Gastrocnemius medialis (tissue), 4 donors: Measurements from ENCODE around the gene DTNB. TPM values are rescaled to one million over a fixed set of nuclear protein-coding genes. Genes with fewer than 3 reads are reported as not detected.

Experiments
- ATAC-seq, 2 donors: fragments of 150-250 bp; one replicate each; pipeline ENCODE4 v1.9.1; 2016
- DNase-seq, 2 donors: peaks; one replicate each; pipeline ENCODE4 v3.0.0-alpha.2; 2019
- H3K27ac ChIP-seq, 4 donors: fragments of 200-600 bp; sonication (generic); 1 replicate in 1 of 4; 2 replicates in 3 of 4; pipeline ENCODE4 v1.5.1; 2016 to 2018; ENCODE audit warnings: mild to moderate bottlenecking in 2 of 4, moderate library complexity in 1 of 4
- H3K27me3 ChIP-seq, 3 donors: fragments of 200-600 bp; sonication (generic) in 2 of 3; 1 replicate in 1 of 3; 2 replicates in 2 of 3; pipeline versions ENCODE4 v1.5.1 to v1.6.0; 2016 to 2019; ENCODE audit warnings: mild to moderate bottlenecking in 1 of 3, moderate library complexity in 1 of 3
- H3K36me3 ChIP-seq, 2 donors: fragments of 200-600 bp; sonication (generic) in 1 of 2; one replicate each; pipeline ENCODE4 v1.5.1; 2017 to 2018
- H3K4me1 ChIP-seq, 2 donors: fragments of 200-600 bp; sonication (generic) in 1 of 2; one replicate each; pipeline ENCODE4 v1.5.1; 2016 to 2017; ENCODE audit warnings: mild to moderate bottlenecking in 2 of 2
- H3K4me3 ChIP-seq, 4 donors: fragments of 200-600 bp; sonication (generic) in 3 of 4; 1 replicate in 1 of 4; 2 replicates in 3 of 4; pipeline ENCODE4 v1.5.1; 2016 to 2019; ENCODE audit warnings: mild to moderate bottlenecking in 2 of 4
- H3K9me3 ChIP-seq, 3 donors: fragments of 200-600 bp; sonication (generic) in 2 of 3; 1 replicate in 1 of 3; 2 replicates in 2 of 3; pipeline ENCODE4 v1.5.1; 2016 to 2019
- POLR2A ChIP-seq, 2 donors: fragments of 450-650 bp; IDR thresholded peaks; one replicate each; pipeline ENCODE4 v1.6.1; 2017; ENCODE audit warnings: antibody characterized with exemption in 2 of 2, mild to moderate bottlenecking in 2 of 2, moderate library complexity in 2 of 2
- in situ Hi-C, 4 donors: fragments of 200-750 bp; cut with MboI; loops; one replicate each; pipeline versions ENCODE4 v1.15.0 to v1.8.0; 2017; ENCODE audit warnings: low sequenced_read_pairs in 4 of 4
- intact Hi-C: fragments of 100-400 bp; cut with DNase I; formaldehyde crosslinking; loops from one replicate; pipeline ENCODE4 v1.15.1; 2023; ENCODE audit warnings: low total_unique reads
- total RNA-seq, 4 donors: library from RNA; depleted of rRNA; stranded (reverse); fragments of >200 nt; gene quantifications; one replicate each; pipeline versions ENCODE4 v1.1.0 to v1.2.3, GENCODE V29; 2016
- TF ChIP-seq, protein P1 (sequence below), 5 experiments: fragments of 450-650 bp in 3 of 5; fragments of 200-600 bp in 2 of 5; sonication (generic) in 2 of 5; IDR thresholded peaks in 4 of 5; conservative IDR thresholded peaks in 1 of 5; 1 replicate in 4 of 5; 2 replicates in 1 of 5; pipeline ENCODE4 v1.5.1; 2016 to 2019; ENCODE audit warnings: antibody characterized with exemption in 5 of 5, mild to moderate bottlenecking in 3 of 5, moderate library complexity in 3 of 5

DTNB gene
- total RNA-seq, 4 donors from 2014 or later: 1.0 to 6.6 (median 4.1) TPM

DNA sequence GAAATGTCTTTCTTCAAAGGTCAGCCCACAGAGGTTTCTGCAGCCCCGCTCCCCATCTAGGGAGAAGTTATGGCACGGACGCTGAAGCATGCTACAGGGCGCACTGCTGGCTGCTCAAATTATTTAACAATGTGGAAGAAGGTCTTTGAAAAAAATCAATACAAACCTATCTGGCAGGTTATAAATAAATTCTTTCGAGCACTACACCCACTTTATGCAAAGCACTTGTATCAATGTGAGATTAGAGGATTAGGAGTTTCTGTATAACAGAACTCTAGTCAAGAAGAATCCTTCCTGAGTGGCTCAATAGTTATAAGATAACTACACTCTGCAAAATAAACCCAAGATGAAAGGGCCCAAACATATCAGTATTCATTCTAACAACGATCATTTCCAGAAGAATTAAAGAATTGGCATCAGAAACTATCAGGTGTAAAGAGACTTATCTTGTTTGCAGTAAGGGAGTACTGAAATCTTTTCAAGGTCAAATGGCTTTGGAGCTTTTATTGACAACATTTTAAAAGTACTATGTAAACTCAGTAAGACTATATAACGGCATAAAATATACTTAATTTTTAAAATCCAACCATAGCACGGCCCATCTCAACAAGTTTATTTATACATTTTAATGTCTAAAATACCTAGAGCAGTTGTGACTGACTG is 228.6 kb downstream of the DTNB start:
- H3K4me1 ChIP-seq: no peaks in the 10 kb centered on the region
- in situ Hi-C loops (no loop called here), intact Hi-C loops (no loop called here)
- H3K9me3 ChIP-seq: no peaks in the 10 kb centered on the region
- DNase-seq (no peak), ATAC-seq (no peak)
- no peak overlapping the region for H3K4me3 ChIP-seq
- H3K27me3 ChIP-seq: no peaks in the 10 kb centered on the region
- H3K27ac ChIP-seq: no peak overlapping the region
- TF ChIP-seq POLR2A (IDR thresholded peaks at IDR 0.05): no peak
- TF ChIP-seq, protein P1, sequence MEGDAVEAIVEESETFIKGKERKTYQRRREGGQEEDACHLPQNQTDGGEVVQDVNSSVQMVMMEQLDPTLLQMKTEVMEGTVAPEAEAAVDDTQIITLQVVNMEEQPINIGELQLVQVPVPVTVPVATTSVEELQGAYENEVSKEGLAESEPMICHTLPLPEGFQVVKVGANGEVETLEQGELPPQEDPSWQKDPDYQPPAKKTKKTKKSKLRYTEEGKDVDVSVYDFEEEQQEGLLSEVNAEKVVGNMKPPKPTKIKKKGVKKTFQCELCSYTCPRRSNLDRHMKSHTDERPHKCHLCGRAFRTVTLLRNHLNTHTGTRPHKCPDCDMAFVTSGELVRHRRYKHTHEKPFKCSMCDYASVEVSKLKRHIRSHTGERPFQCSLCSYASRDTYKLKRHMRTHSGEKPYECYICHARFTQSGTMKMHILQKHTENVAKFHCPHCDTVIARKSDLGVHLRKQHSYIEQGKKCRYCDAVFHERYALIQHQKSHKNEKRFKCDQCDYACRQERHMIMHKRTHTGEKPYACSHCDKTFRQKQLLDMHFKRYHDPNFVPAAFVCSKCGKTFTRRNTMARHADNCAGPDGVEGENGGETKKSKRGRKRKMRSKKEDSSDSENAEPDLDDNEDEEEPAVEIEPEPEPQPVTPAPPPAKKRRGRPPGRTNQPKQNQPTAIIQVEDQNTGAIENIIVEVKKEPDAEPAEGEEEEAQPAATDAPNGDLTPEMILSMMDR (IDR thresholded peaks at IDR 0.05 in 4 of 5, conservative IDR thresholded peaks at IDR 0.05 in 1 of 5): no peak
- H3K36me3 ChIP-seq: no peaks in the 10 kb centered on the region

DNA sequence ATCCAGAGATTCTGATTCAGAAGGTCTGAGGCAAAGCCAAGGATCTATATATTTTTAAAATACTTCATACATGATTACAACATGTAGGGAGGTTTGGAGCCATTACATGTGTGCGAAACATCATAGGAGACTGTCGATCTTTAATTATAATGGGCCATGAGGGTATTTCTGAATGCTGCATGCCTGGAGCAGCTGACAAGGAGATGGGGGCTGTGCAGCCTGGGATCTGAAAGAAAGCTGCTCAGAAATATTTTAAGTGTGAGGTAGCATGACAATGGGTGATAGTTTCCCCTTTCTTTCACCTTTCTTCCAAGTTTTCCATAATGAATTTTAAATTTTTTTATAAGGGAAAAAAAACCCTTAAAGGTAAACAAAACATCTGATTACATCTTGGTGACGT is 229.6 kb downstream of the DTNB start:
- no peak overlapping the region for H3K27ac ChIP-seq
- no peak overlapping the region for H3K4me3 ChIP-seq
- no peaks in the 10 kb centered on the region for H3K9me3 ChIP-seq
- no peak for ATAC-seq
- TF ChIP-seq, protein P1 (IDR thresholded peaks at IDR 0.05 in 4 of 5, conservative IDR thresholded peaks at IDR 0.05 in 1 of 5): no peak
- no peak for TF ChIP-seq POLR2A (IDR thresholded peaks at IDR 0.05)
- H3K36me3 ChIP-seq: no peaks in the 10 kb centered on the region
- H3K4me1 ChIP-seq: no peaks in the 10 kb centered on the region
- in situ Hi-C loops (no loop called here), intact Hi-C loops (no loop called here)
- no peak for DNase-seq
- no peaks in the 10 kb centered on the region for H3K27me3 ChIP-seq

DNA sequence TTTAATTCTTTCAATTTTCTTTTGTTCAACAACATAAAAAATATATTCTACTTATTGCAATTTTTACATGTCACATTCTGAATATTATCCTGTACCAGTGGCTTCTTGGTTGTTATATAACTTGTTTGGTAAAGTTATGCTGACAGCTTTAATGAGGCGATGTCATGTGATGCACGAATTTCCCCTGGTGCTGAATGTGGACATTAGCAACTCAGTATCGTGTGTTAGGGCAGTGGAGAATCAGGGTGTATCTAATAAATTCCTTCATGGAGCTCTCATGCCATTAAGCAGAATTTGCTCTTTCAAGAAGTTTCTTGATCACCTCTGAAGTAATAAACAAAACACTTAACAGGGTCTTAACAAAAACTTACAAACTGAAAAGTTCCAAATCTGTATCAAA is 232.0 kb downstream of the DTNB start:
- no peak for ATAC-seq
- intact Hi-C loops (no loop called here), in situ Hi-C loops (no loop called here)
- H3K27ac ChIP-seq: no peak overlapping the region
- no peaks in the 10 kb centered on the region for H3K27me3 ChIP-seq
- no peak for DNase-seq
- H3K36me3 ChIP-seq: no peaks in the 10 kb centered on the region
- TF ChIP-seq, protein P1 (IDR thresholded peaks at IDR 0.05 in 4 of 5, conservative IDR thresholded peaks at IDR 0.05 in 1 of 5): no peak
- TF ChIP-seq POLR2A (IDR thresholded peaks at IDR 0.05): no peak
- H3K4me3 ChIP-seq: no peak overlapping the region
- no peaks in the 10 kb centered on the region for H3K4me1 ChIP-seq
- H3K9me3 ChIP-seq: no peaks in the 10 kb centered on the region

DNA sequence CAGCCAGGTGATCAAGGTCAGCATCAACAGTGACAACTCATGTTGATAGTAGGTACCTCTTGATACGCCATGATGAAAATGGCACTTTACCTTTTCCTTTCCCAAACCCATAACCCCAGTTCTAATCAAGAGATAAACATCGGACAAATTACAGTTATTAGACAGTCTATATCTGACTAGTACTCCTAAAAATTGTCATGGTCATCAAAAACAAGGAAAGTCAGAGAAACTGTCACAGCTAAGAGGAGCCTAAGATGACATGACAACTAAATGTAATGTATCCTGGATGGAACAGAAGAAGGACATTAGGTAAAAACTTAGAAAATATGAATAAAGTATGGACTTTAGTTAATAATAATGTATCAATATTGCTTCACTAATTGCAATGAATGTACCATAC is 234.6 kb downstream of the DTNB start:
- intact Hi-C loops: no loop called here
- H3K4me3 ChIP-seq: no peak overlapping the region
- in situ Hi-C loops: no loop called here
- no peak overlapping the region for H3K27ac ChIP-seq
- DNase-seq (no peak), ATAC-seq (no peak)
- no peaks in the 10 kb centered on the region for H3K27me3 ChIP-seq
- no peak for TF ChIP-seq POLR2A (IDR thresholded peaks at IDR 0.05)
- TF ChIP-seq, protein P1 (IDR thresholded peaks at IDR 0.05 in 4 of 5, conservative IDR thresholded peaks at IDR 0.05 in 1 of 5): no peak
- no peaks in the 10 kb centered on the region for H3K4me1 ChIP-seq
- no peaks in the 10 kb centered on the region for H3K36me3 ChIP-seq
- H3K9me3 ChIP-seq: no peaks in the 10 kb centered on the region
